ENCODE data around the gene PPM1F. TPM values are rescaled to one million over a fixed set of nuclear protein-coding genes. Genes with fewer than 3 reads are reported as not detected.

Gene PPM1F
- total and polyA plus RNA-seq, 2 donors (not counting 1 experiment from before 2014, with no cell fraction given), result 18.1 to 30.0 TPM

GRCh38 chr22:21972806-21973205, 20.2 kb upstream of the PPM1F start:
- Mint-ChIP-seq H3K4me3 (no peak overlapping the region), H3K4me1 (peaks cover 10% of the 10 kb centered on the region), H3K9me3 (ENCODE audit: insufficient read depth) (no peaks in the 10 kb centered on the region), H3K27ac (no peak overlapping the region), H3K27me3 (no peaks in the 10 kb centered on the region)
- Histone ChIP-seq H3K9me3 (ENCODE audit: control extremely low read depth in 1 of 3, control insufficient read depth in 2 of 3, insufficient read depth in 1 of 3, low read length in 2 of 3) (no peaks in the 10 kb centered on the region), H4K20me1 (ENCODE audit: control insufficient read depth, insufficient read depth, low read length, poor library complexity, severe bottlenecking) (peaks cover 10% of the 10 kb centered on the region), H2AFZ (ENCODE audit: insufficient read depth, low read depth, low read length, poor library complexity, severe bottlenecking) (no peak overlapping the region), H3K36me3 (replicated peaks in 1 of 2; ENCODE audit: control extremely low read depth in 1 of 2, control insufficient read depth in 1 of 2, extremely low read depth in 1 of 2, insufficient read depth in 2 of 2, low read length in 1 of 2) (peaks cover 0 to 78% of the 10 kb centered on the region in 2 experiments), H3K27ac (ENCODE audit: low read length in 2 of 2) (no peak overlapping the region), H3K4me1 (ENCODE audit: control insufficient read depth in 2 of 2, insufficient read depth in 2 of 2, low read length in 2 of 2) (no peaks in the 10 kb centered on the region), H3K9ac (ENCODE audit: low read length) (no peak overlapping the region), H3K4me3 (ENCODE audit: control extremely low read depth in 1 of 5, extremely low read depth in 1 of 5, insufficient read depth in 1 of 5, low read depth in 2 of 5, low read length in 4 of 5) (no peak overlapping the region), H3K4me2 (replicated peaks; ENCODE audit: low read depth, low read length, poor library complexity, severe bottlenecking) (no peak overlapping the region), H3K27me3 (replicated peaks in 1 of 4; ENCODE audit: control extremely low read depth in 1 of 4, control insufficient read depth in 3 of 4, insufficient read depth in 4 of 4, low read length in 3 of 4) (no peaks in the 10 kb centered on the region), H3K79me2 (ENCODE audit: control insufficient read depth, insufficient read depth, low read length) (peaks cover 30% of the 10 kb centered on the region)
- intact Hi-C loops (cut with micrococcal nuclease), result no loop called here
- WGBS (ENCODE audit: insufficient coverage), result 87% methylated on average over 6 of the region's 6 CpGs
- ATAC-seq (ENCODE audit: low read depth) (no peak), DNase-seq (no peak)
- TF ChIP-seq CTCF (IDR thresholded peaks at IDR 0.05) (no peak), EZH2 (IDR thresholded peaks at IDR 0.05; ENCODE audit: borderline replicate concordance, insufficient read depth, low read depth, low read length, poor library complexity, severe bottlenecking) (no peak)
- CTCF ChIA-PET, result interaction anchor here (0.8 to 2.3 kb wide), 31 partner anchors 9 to 983 kb away, joined by 3 to 25 read pairs (median 5); partner anchors contain the start of genes PPM1F and TOP3B
- POLR2A ChIA-PET, result interaction anchor here (0.8 kb wide), 1 partner anchor 9 kb away, joined by 3 read pairs; the partner anchor contains the start of gene TOP3B

- Histone ChIP-seq H4K20me1 (ENCODE audit: control insufficient read depth, insufficient read depth, low read length, poor library complexity, severe bottlenecking) (peaks cover 10% of the 10 kb centered on the region), H3K27ac (ENCODE audit: low read length in 2 of 2) (no peak overlapping the region), H3K4me3 (ENCODE audit: control extremely low read depth in 1 of 5, extremely low read depth in 1 of 5, insufficient read depth in 1 of 5, low read depth in 2 of 5, low read length in 4 of 5) (no peak overlapping the region), H3K9ac (ENCODE audit: low read length) (no peak overlapping the region), H3K9me3 (ENCODE audit: control extremely low read depth in 1 of 3, control insufficient read depth in 2 of 3, insufficient read depth in 1 of 3, low read length in 2 of 3) (no peaks in the 10 kb centered on the region), H3K4me2 (replicated peaks; ENCODE audit: low read depth, low read length, poor library complexity, severe bottlenecking) (no peak overlapping the region), H3K4me1 (ENCODE audit: control insufficient read depth in 2 of 2, insufficient read depth in 2 of 2, low read length in 2 of 2) (no peaks in the 10 kb centered on the region), H3K27me3 (replicated peaks in 1 of 4; ENCODE audit: control extremely low read depth in 1 of 4, control insufficient read depth in 3 of 4, insufficient read depth in 4 of 4, low read length in 3 of 4) (no peaks in the 10 kb centered on the region), H3K36me3 (replicated peaks in 1 of 2; ENCODE audit: control extremely low read depth in 1 of 2, control insufficient read depth in 1 of 2, extremely low read depth in 1 of 2, insufficient read depth in 2 of 2, low read length in 1 of 2) (peaks cover 0 to 83% of the 10 kb centered on the region in 2 experiments), H2AFZ (ENCODE audit: insufficient read depth, low read depth, low read length, poor library complexity, severe bottlenecking) (no peak overlapping the region), H3K79me2 (ENCODE audit: control insufficient read depth, insufficient read depth, low read length) (peaks cover 28% of the 10 kb centered on the region)
- no peaks in the 10 kb centered on the region for H3K9me3 Mint-ChIP-seq (ENCODE audit: insufficient read depth)
- ATAC-seq (ENCODE audit: low read depth), result peak; percentile 78
- WGBS (ENCODE audit: insufficient coverage), result 38% methylated on average over 4 of the region's 7 CpGs
- CTCF ChIA-PET, result interaction anchor here (0.6 to 2.3 kb wide), 35 partner anchors 10 to 984 kb away, joined by 3 to 25 read pairs (median 4); partner anchors contain the start of genes PPM1F and TOP3B
- peak; percentile 71 for DNase-seq
- no peak overlapping the region for H3K4me3 Mint-ChIP-seq
- no peaks in the 10 kb centered on the region for H3K27me3 Mint-ChIP-seq
- intact Hi-C loops (cut with micrococcal nuclease), result no loop called here
- H3K27ac Mint-ChIP-seq, result no peak overlapping the region
- peaks cover 6% of the 10 kb centered on the region for H3K4me1 Mint-ChIP-seq
- TF ChIP-seq CTCF (IDR thresholded peaks at IDR 0.05), result peak; percentile 96
- TF ChIP-seq EZH2 (IDR thresholded peaks at IDR 0.05; ENCODE audit: borderline replicate concordance, insufficient read depth, low read depth, low read length, poor library complexity, severe bottlenecking), result no peak
- POLR2A ChIA-PET, result interaction anchor here (0.8 kb wide), 1 partner anchor 10 kb away, joined by 3 read pairs; the partner anchor contains the start of gene TOP3B
Observed at GRCh38 chr22:21972293-21972779, 19.7 kb upstream of the PPM1F start.

Measured in B cell (primary cell).